Measurements from ENCODE around the gene MXRA7.
"Not testable (repeated sequence)": the region's sequence is repeated elsewhere in the genome, so short reads cannot be mapped to it uniquely, and the experiment has no call there.

MXRA7 gene

GRCh38 chr17:76709077-76709950 lies 1.5 kb downstream of the MXRA7 start:
- no peaks in the 10 kb centered on the region for H3K36me3 ChIP-seq (ENCODE audit: control insufficient read depth, insufficient read depth, low read length)
- peaks cover 9% of the 10 kb centered on the region for H3K27me3 ChIP-seq (ENCODE audit: control insufficient read depth, insufficient read depth, low read length)
- H3K4me3 ChIP-seq (ENCODE audit: low read length): no peak overlapping the region
- no peaks in the 10 kb centered on the region for H3K9me3 ChIP-seq (ENCODE audit: control insufficient read depth, low read length)
- peak overlapping the region; percentile 76 for H3K9ac ChIP-seq (ENCODE audit: low read length)
- peaks cover 19% of the 10 kb centered on the region for H3K4me1 ChIP-seq (ENCODE audit: control insufficient read depth, insufficient read depth, low read length)

GRCh38 chr17:76707985-76708807 lies 2.6 kb downstream of the MXRA7 start:
- Histone ChIP-seq H3K9me3 (ENCODE audit: control insufficient read depth, low read length) (no peaks in the 10 kb centered on the region), H3K4me1 (ENCODE audit: control insufficient read depth, insufficient read depth, low read length) (peaks cover 19% of the 10 kb centered on the region), H3K27me3 (ENCODE audit: control insufficient read depth, insufficient read depth, low read length) (peaks cover 9% of the 10 kb centered on the region), H3K9ac (ENCODE audit: low read length) (no peak overlapping the region), H3K4me3 (ENCODE audit: low read length) (no peak overlapping the region), H3K36me3 (ENCODE audit: control insufficient read depth, insufficient read depth, low read length) (no peaks in the 10 kb centered on the region)

- Histone ChIP-seq H3K4me3 (ENCODE audit: low read length) (no peak overlapping the region), H3K9me3 (ENCODE audit: control insufficient read depth, low read length) (no peaks in the 10 kb centered on the region), H3K9ac (ENCODE audit: low read length) (no peak overlapping the region), H3K27me3 (ENCODE audit: control insufficient read depth, insufficient read depth, low read length) (peaks cover 9% of the 10 kb centered on the region), H3K36me3 (ENCODE audit: control insufficient read depth, insufficient read depth, low read length) (no peaks in the 10 kb centered on the region), H3K4me1 (ENCODE audit: control insufficient read depth, insufficient read depth, low read length) (peaks cover 19% of the 10 kb centered on the region)
Measured at GRCh38 chr17:76706817-76707216, 3.9 kb downstream of the MXRA7 start.

GRCh38 chr17:76704805-76705204 lies 6.0 kb downstream of the MXRA7 start:
- Histone ChIP-seq H3K27me3 (ENCODE audit: control insufficient read depth, insufficient read depth, low read length) (peaks cover 5% of the 10 kb centered on the region), H3K4me1 (ENCODE audit: control insufficient read depth, insufficient read depth, low read length) (peaks cover 14% of the 10 kb centered on the region), H3K36me3 (ENCODE audit: control insufficient read depth, insufficient read depth, low read length) (no peaks in the 10 kb centered on the region), H3K9ac (ENCODE audit: low read length) (no peak overlapping the region), H3K9me3 (ENCODE audit: control insufficient read depth, low read length) (no peaks in the 10 kb centered on the region), H3K4me3 (ENCODE audit: low read length) (no peak overlapping the region)

GRCh38 chr17:76702941-76703637 lies 7.7 kb downstream of the MXRA7 start:
- Histone ChIP-seq H3K36me3 (ENCODE audit: control insufficient read depth, insufficient read depth, low read length) (no peaks in the 10 kb centered on the region), H3K9me3 (ENCODE audit: control insufficient read depth, low read length) (no peaks in the 10 kb centered on the region), H3K4me1 (ENCODE audit: control insufficient read depth, insufficient read depth, low read length) (peaks cover 6% of the 10 kb centered on the region), H3K27me3 (ENCODE audit: control insufficient read depth, insufficient read depth, low read length) (no peaks in the 10 kb centered on the region), H3K4me3 (ENCODE audit: low read length) (no peak overlapping the region), H3K9ac (ENCODE audit: low read length) (no peak overlapping the region)

- H3K4me1 ChIP-seq (ENCODE audit: control insufficient read depth, insufficient read depth, low read length): peaks cover 6% of the 10 kb centered on the region
- H3K36me3 ChIP-seq (ENCODE audit: control insufficient read depth, insufficient read depth, low read length): no peaks in the 10 kb centered on the region
- no peak overlapping the region for H3K4me3 ChIP-seq (ENCODE audit: low read length)
- H3K9me3 ChIP-seq (ENCODE audit: control insufficient read depth, low read length): no peaks in the 10 kb centered on the region
- no peaks in the 10 kb centered on the region for H3K27me3 ChIP-seq (ENCODE audit: control insufficient read depth, insufficient read depth, low read length)
- H3K9ac ChIP-seq (ENCODE audit: low read length): no peak overlapping the region
Measured at GRCh38 chr17:76702076-76702475, 8.7 kb downstream of the MXRA7 start.

- Histone ChIP-seq H3K9me3 (ENCODE audit: control insufficient read depth, low read length) (no peaks in the 10 kb centered on the region), H3K27me3 (ENCODE audit: control insufficient read depth, insufficient read depth, low read length) (no peaks in the 10 kb centered on the region), H3K9ac (ENCODE audit: low read length) (peak overlapping the region; percentile 49), H3K4me1 (ENCODE audit: control insufficient read depth, insufficient read depth, low read length) (peaks cover 6% of the 10 kb centered on the region), H3K36me3 (ENCODE audit: control insufficient read depth, insufficient read depth, low read length) (no peaks in the 10 kb centered on the region), H3K4me3 (ENCODE audit: low read length) (no peak overlapping the region)
Measured at GRCh38 chr17:76701471-76701967, 9.2 kb downstream of the MXRA7 start.

GRCh38 chr17:76700617-76701470 lies 9.9 kb downstream of the MXRA7 start:
- Histone ChIP-seq H3K9ac (ENCODE audit: low read length) (peak overlapping the region; percentile 49), H3K27me3 (ENCODE audit: control insufficient read depth, insufficient read depth, low read length) (no peaks in the 10 kb centered on the region), H3K9me3 (ENCODE audit: control insufficient read depth, low read length) (no peaks in the 10 kb centered on the region), H3K36me3 (ENCODE audit: control insufficient read depth, insufficient read depth, low read length) (no peaks in the 10 kb centered on the region), H3K4me3 (ENCODE audit: low read length) (no peak overlapping the region), H3K4me1 (ENCODE audit: control insufficient read depth, insufficient read depth, low read length) (peaks cover 6% of the 10 kb centered on the region)

GRCh38 chr17:76700270-76700616 lies 10.5 kb downstream of the MXRA7 start:
- Histone ChIP-seq H3K36me3 (ENCODE audit: control insufficient read depth, insufficient read depth, low read length) (no peaks in the 10 kb centered on the region), H3K4me1 (ENCODE audit: control insufficient read depth, insufficient read depth, low read length) (peaks cover 6% of the 10 kb centered on the region), H3K27me3 (ENCODE audit: control insufficient read depth, insufficient read depth, low read length) (no peaks in the 10 kb centered on the region), H3K9me3 (ENCODE audit: control insufficient read depth, low read length) (no peaks in the 10 kb centered on the region), H3K9ac (ENCODE audit: low read length) (peak overlapping the region; percentile 49), H3K4me3 (ENCODE audit: low read length) (no peak overlapping the region)

- H3K4me3 ChIP-seq (ENCODE audit: low read length): not testable (repeated sequence)
Measured at GRCh38 chr17:76698466-76698977, 12.2 kb downstream of the MXRA7 start.

More at GRCh38 chr17:76698466-76698977, 12.2 kb downstream of the MXRA7 start:
- not testable (repeated sequence) for H3K9me3 ChIP-seq (ENCODE audit: control insufficient read depth, low read length); H3K4me1 ChIP-seq (ENCODE audit: control insufficient read depth, insufficient read depth, low read length); H3K9ac ChIP-seq (ENCODE audit: low read length); H3K36me3 ChIP-seq (ENCODE audit: control insufficient read depth, insufficient read depth, low read length); H3K27me3 ChIP-seq (ENCODE audit: control insufficient read depth, insufficient read depth, low read length)

Data from mucosa of stomach (tissue), 1 donor.